ENCODE data around the gene MSANTD7. TPM values are rescaled to one million over a fixed set of nuclear protein-coding genes. Genes with fewer than 3 reads are reported as not detected.
A peak's percentile ranks its signal among the peaks of the same experiment; 100 is the strongest.

MSANTD7 gene
- total and polyA plus RNA-seq, 2 of the 13 experiments (the other 11 are each of a cell fraction or from before 2014, with no cell fraction given) = 3.7 to 16.7 TPM

GRCh38 chr10:14878266-14879123 is 40.4 kb downstream of the MSANTD7 start, which contains the start of gene SUV39H2:
Gene SUV39H2 (plus strand): TSS chr10:14878866. CDS start chr10:14878889, 23 bp downstream.
- Histone ChIP-seq H3K4me1 (ENCODE audit: insufficient read depth, low read length) (peaks cover 38% of the 10 kb centered on the region), H3K27me3 (ENCODE audit: control insufficient read depth in 1 of 2, insufficient read depth in 2 of 2, low read length in 2 of 2) (no peaks in the 10 kb centered on the region; a peak in 1 of 5 replicates), H3K4me2 (ENCODE audit: low read depth, low read length) (peak within 1 kb of the TSS; percentile 86), H4K20me1 (ENCODE audit: insufficient read depth, low read length) (no peaks in the 10 kb centered on the region), H3K4me3 (replicated peaks in 1 of 3; ENCODE audit: insufficient read depth in 1 of 3, low read depth in 2 of 3, low read length in 3 of 3) (peak within 1 kb of the TSS; percentile 76 to 98 (median 91)), H3K9ac (ENCODE audit: insufficient read depth, low read depth, low read length) (peak within 1 kb of the TSS; percentile 98), H3K36me3 (replicated peaks in 1 of 2; ENCODE audit: control insufficient read depth in 1 of 2, insufficient read depth in 2 of 2, low read length in 2 of 2) (no peaks in the 10 kb centered on the region), H3K9me3 (ENCODE audit: low read length) (no peaks in the 10 kb centered on the region), H2AFZ (ENCODE audit: low read length) (no peak within 1 kb of the TSS), H3K27ac (ENCODE audit: extremely low read length, insufficient read depth, low read length) (peak within 1 kb of the TSS; percentile 97), H3K79me2 (ENCODE audit: insufficient read depth, low read length) (peaks cover 57% of the 10 kb centered on the region)
- in situ Hi-C loops (cut with HindIII; ENCODE audit: extremely low pct_ligation_motif_present, low pct_unique_long_range_greater_than_20kb) (no loop called here), intact Hi-C loops (cut with micrococcal nuclease; ENCODE audit: unreplicated experiment) (loop anchor here (1.0 to 10.0 kb wide), 3 partner anchors 26 to 76 kb away; partner anchors contain the start of genes DCLRE1C and MEIG1)
- BruUV-seq (replicated peaks) = no TSS peak
- WGBS (ENCODE audit: low lambda C conversion rate) = 1% methylated on average over 13 of the region's 102 CpGs
- peak; percentile 91 for ATAC-seq
- ChIA-PET POLR2A (interaction anchor here (0.6 to 3.0 kb wide), 12 partner anchors 12 to 329 kb away, joined by 3 to 54 read pairs (median 4); partner anchors contain the start of genes CDNF, DCLRE1C, HSPA14 and MEIG1), CTCF (ENCODE audit: low intra/inter-chr PET ratio, low total read pairs) (no interaction called here)
- FAIRE-seq = no peak
- peak; percentile 87 for DNase-seq (ENCODE audit: low spot score)
- TF ChIP-seq ZNF790 (CRISPR knock-in tag; IDR thresholded peaks at IDR 0.05; ENCODE audit: borderline replicate concordance) = peak; percentile 33; the same call in 1 of the 2 replicates
- TF ChIP-seq SATB2 (CRISPR knock-in tag; IDR thresholded peaks at IDR 0.05) = peak; percentile 80; the same call in 1 of the 2 replicates
- TF ChIP-seq TIGD3 (CRISPR knock-in tag; IDR thresholded peaks at IDR 0.05; ENCODE audit: borderline replicate concordance) = no peak
- TF ChIP-seq SRY (CRISPR knock-in tag; IDR thresholded peaks at IDR 0.05) = peak; percentile 76
- peak; percentile 66; the same call in 1 of the 2 replicates for TF ChIP-seq CAMTA2 (CRISPR knock-in tag; IDR thresholded peaks at IDR 0.05; ENCODE audit: borderline replicate concordance)
- 0 out of 2 replicates have a peak, but pooled peaks have one; percentile 59 for TF ChIP-seq NCOA1 (CRISPR knock-in tag; IDR thresholded peaks at IDR 0.05)
- peak; percentile 8; the same call in 1 of the 2 replicates for TF ChIP-seq MLX (CRISPR knock-in tag; IDR thresholded peaks at IDR 0.05)
- peak; percentile 25; the same call in 1 of the 2 replicates for TF ChIP-seq CREM (IDR thresholded peaks at IDR 0.05)
- no peak for TF ChIP-seq CREM (CRISPR knock-in tag; IDR thresholded peaks at IDR 0.05)
- TF ChIP-seq MEIS1 (CRISPR knock-in tag; IDR thresholded peaks at IDR 0.05; ENCODE audit: borderline replicate concordance) = peak; percentile 76
- 0 out of 2 replicates have a peak, but pooled peaks have one; percentile 83 for TF ChIP-seq GTF3A (CRISPR knock-in tag; conservative IDR thresholded peaks at IDR 0.05)
- 0 out of 2 replicates have a peak, but pooled peaks have one; percentile 43 for TF ChIP-seq ZNF749 (CRISPR knock-in tag; IDR thresholded peaks at IDR 0.05; ENCODE audit: borderline replicate concordance)
- no peak for TF ChIP-seq ARNT (IDR thresholded peaks at IDR 0.05)
- TF ChIP-seq NCOA2 (CRISPR knock-in tag; IDR thresholded peaks at IDR 0.05) = peak; percentile 47; the same call in 1 of the 2 replicates
- TF ChIP-seq CCDC6 (CRISPR knock-in tag; IDR thresholded peaks at IDR 0.05) = no peak
- peak; percentile 79 for TF ChIP-seq KLF12 (CRISPR knock-in tag; IDR thresholded peaks at IDR 0.05; ENCODE audit: borderline replicate concordance)
- TF ChIP-seq ZNF3 (CRISPR knock-in tag; IDR thresholded peaks at IDR 0.05) = 0 out of 2 replicates have a peak, but pooled peaks have one; percentile 46
- peak; percentile 78 for TF ChIP-seq GATAD1 (CRISPR knock-in tag; IDR thresholded peaks at IDR 0.05)
- TF ChIP-seq ZNF282 (IDR thresholded peaks at IDR 0.05; ENCODE audit: partially characterized antibody) = no peak
- TF ChIP-seq POGK (CRISPR knock-in tag; conservative IDR thresholded peaks at IDR 0.05) = peak; percentile 90
- no peak for TF ChIP-seq CBX1 (IDR thresholded peaks at IDR 0.05; ENCODE audit: low read depth)
- TF ChIP-seq ZNF777 (CRISPR knock-in tag; IDR thresholded peaks at IDR 0.05) = peak; percentile 84
